ENCODE measurements around the gene WDR64. TPM values are rescaled to one million over a fixed set of nuclear protein-coding genes. Genes with fewer than 3 reads are reported as not detected.

The WDR64 gene
- total RNA-seq, 3 donors from 2014 or later, result 0.25 TPM; not detected in 2

GRCh38 chr1:241660424-241660972 lies 8.4 kb downstream of the WDR64 start:
- DNase-seq (no peak), ATAC-seq (no peak)
- H3K9me3 ChIP-seq, result no peaks in the 10 kb centered on the region
- no peak overlapping the region for H3K4me3 ChIP-seq
- no peaks in the 10 kb centered on the region for H3K36me3 ChIP-seq (ENCODE audit: low read depth)
- no peaks in the 10 kb centered on the region for H3K4me1 ChIP-seq (ENCODE audit: low read depth)
- no peak for TF ChIP-seq CTCF (IDR thresholded peaks at IDR 0.05)
- intact Hi-C loops (cut with DNase I, micrococcal nuclease), result no loop called here

- DNase-seq, result no peak
- Histone ChIP-seq H3K4me3 (no peak overlapping the region), H3K36me3 (ENCODE audit: low read depth) (no peaks in the 10 kb centered on the region), H3K4me1 (ENCODE audit: low read depth) (no peaks in the 10 kb centered on the region), H3K9me3 (no peaks in the 10 kb centered on the region)
- TF ChIP-seq CTCF (IDR thresholded peaks at IDR 0.05), result no peak
- no peak for ATAC-seq
- intact Hi-C loops (cut with DNase I, micrococcal nuclease), result no loop called here
Observed at GRCh38 chr1:241666419-241666818, 14.3 kb downstream of the WDR64 start.

GRCh38 chr1:241672301-241672700 lies 20.2 kb downstream of the WDR64 start:
- TF ChIP-seq CTCF (IDR thresholded peaks at IDR 0.05), result no peak
- intact Hi-C loops (cut with DNase I, micrococcal nuclease), result no loop called here
- Histone ChIP-seq H3K36me3 (ENCODE audit: low read depth) (no peaks in the 10 kb centered on the region), H3K9me3 (no peaks in the 10 kb centered on the region), H3K4me1 (ENCODE audit: low read depth) (no peaks in the 10 kb centered on the region), H3K4me3 (no peak overlapping the region)
- DNase-seq, result no peak
- no peak for ATAC-seq

GRCh38 chr1:241674805-241675384 lies 22.8 kb downstream of the WDR64 start:
- Histone ChIP-seq H3K9me3 (no peaks in the 10 kb centered on the region), H3K4me1 (ENCODE audit: low read depth) (no peaks in the 10 kb centered on the region), H3K36me3 (ENCODE audit: low read depth) (no peaks in the 10 kb centered on the region), H3K4me3 (no peak overlapping the region)
- TF ChIP-seq CTCF (IDR thresholded peaks at IDR 0.05), result no peak
- no peak for DNase-seq
- intact Hi-C loops (cut with DNase I, micrococcal nuclease), result no loop called here
- no peak for ATAC-seq

- Histone ChIP-seq H3K4me3 (no peak overlapping the region), H3K36me3 (ENCODE audit: low read depth) (no peaks in the 10 kb centered on the region), H3K4me1 (ENCODE audit: low read depth) (no peaks in the 10 kb centered on the region), H3K9me3 (no peaks in the 10 kb centered on the region)
- no peak for ATAC-seq
- no peak for TF ChIP-seq CTCF (IDR thresholded peaks at IDR 0.05)
- intact Hi-C loops (cut with DNase I, micrococcal nuclease), result no loop called here
- DNase-seq, result no peak
Observed at GRCh38 chr1:241675983-241676382, 23.9 kb downstream of the WDR64 start.

GRCh38 chr1:241677201-241677600 lies 25.1 kb downstream of the WDR64 start:
- DNase-seq (no peak), ATAC-seq (peak; percentile 49)
- Histone ChIP-seq H3K4me3 (no peak overlapping the region), H3K4me1 (ENCODE audit: low read depth) (no peaks in the 10 kb centered on the region), H3K9me3 (no peaks in the 10 kb centered on the region), H3K36me3 (ENCODE audit: low read depth) (no peaks in the 10 kb centered on the region)
- intact Hi-C loops (cut with DNase I, micrococcal nuclease), result no loop called here
- TF ChIP-seq CTCF (IDR thresholded peaks at IDR 0.05), result no peak

Measured in mucosa of descending colon (tissue), 3 donors.